Keratinocyte (primary cell): ENCODE measurements around the gene CFAP46.

Experiments used
- EZH2 ChIP-seq: IDR thresholded peaks from one replicate; pipeline ENCODE4 v1.6.1; 2012; ENCODE audit warnings: inconsistent platforms, mild to moderate bottlenecking, low read length, moderate library complexity
- TF ChIP-seq, protein P1 (sequence below), 3 experiments: IDR thresholded peaks in 1 of 3; conservative IDR thresholded peaks in 1 of 3; optimal IDR thresholded peaks in 1 of 3; 2 replicates in 2 of 3; 3 replicates in 1 of 3; pipeline versions ENCODE3 to v1.5.1; 2011; ENCODE audit warnings: low read length in 3 of 3, mild to moderate bottlenecking in 3 of 3, moderate library complexity in 2 of 3, control low read depth in 1 of 3, inconsistent platforms in 1 of 3; ENCODE audit not compliant: insufficient read depth in 2 of 3; ENCODE audit errors: extremely low read depth in 1 of 3

- TF ChIP-seq, protein P1, sequence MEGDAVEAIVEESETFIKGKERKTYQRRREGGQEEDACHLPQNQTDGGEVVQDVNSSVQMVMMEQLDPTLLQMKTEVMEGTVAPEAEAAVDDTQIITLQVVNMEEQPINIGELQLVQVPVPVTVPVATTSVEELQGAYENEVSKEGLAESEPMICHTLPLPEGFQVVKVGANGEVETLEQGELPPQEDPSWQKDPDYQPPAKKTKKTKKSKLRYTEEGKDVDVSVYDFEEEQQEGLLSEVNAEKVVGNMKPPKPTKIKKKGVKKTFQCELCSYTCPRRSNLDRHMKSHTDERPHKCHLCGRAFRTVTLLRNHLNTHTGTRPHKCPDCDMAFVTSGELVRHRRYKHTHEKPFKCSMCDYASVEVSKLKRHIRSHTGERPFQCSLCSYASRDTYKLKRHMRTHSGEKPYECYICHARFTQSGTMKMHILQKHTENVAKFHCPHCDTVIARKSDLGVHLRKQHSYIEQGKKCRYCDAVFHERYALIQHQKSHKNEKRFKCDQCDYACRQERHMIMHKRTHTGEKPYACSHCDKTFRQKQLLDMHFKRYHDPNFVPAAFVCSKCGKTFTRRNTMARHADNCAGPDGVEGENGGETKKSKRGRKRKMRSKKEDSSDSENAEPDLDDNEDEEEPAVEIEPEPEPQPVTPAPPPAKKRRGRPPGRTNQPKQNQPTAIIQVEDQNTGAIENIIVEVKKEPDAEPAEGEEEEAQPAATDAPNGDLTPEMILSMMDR (optimal IDR thresholded peaks at IDR 0.05 in 1 of 3, IDR thresholded peaks at IDR 0.05 in 1 of 3, conservative IDR thresholded peaks at IDR 0.05 in 1 of 3; ENCODE audit: extremely low read depth in 1 of 3, insufficient read depth in 2 of 3, low read length in 3 of 3), result no peak
- no peak for TF ChIP-seq EZH2
Measured at GRCh38 chr10:132891368-132891767, 51.0 kb downstream of the CFAP46 start.
